MM.1S (cell line): ENCODE results near the gene PPFIA2.

Experiments used
- DNase-seq: peaks from one replicate; pipeline ENCODE4 v3.0.0-alpha.2; 2015
- H2AFZ ChIP-seq: fragments of 300-600 bp; sonication (generic); 2 replicates; pipeline ENCODE4 v1.6.0; 2016; ENCODE audit warnings: antibody characterized with exemption, low read length
- H3F3A ChIP-seq: fragments of 300-600 bp; sonication (generic); 2 replicates; pipeline ENCODE4 v1.6.1; 2016; ENCODE audit warnings: mild to moderate bottlenecking, antibody characterized with exemption, low read length, moderate library complexity, mixed read lengths; ENCODE audit not compliant: insufficient read depth
- H3K27ac ChIP-seq: fragments of 300-600 bp; sonication (generic); 2 replicates; pipeline ENCODE4 v1.5.1; 2016; ENCODE audit warnings: mild to moderate bottlenecking, low read length
- H3K27me3 ChIP-seq: fragments of 300-600 bp; sonication (generic); replicated peaks from 2 replicates; pipeline ENCODE4 v1.6.0; 2016; ENCODE audit warnings: low read length; ENCODE audit not compliant: insufficient read depth
- H3K36me3 ChIP-seq: fragments of 300-600 bp; sonication (generic); replicated peaks from 2 replicates; pipeline ENCODE4 v1.6.1; 2016; ENCODE audit warnings: mild to moderate bottlenecking, low read length, mixed read lengths; ENCODE audit not compliant: insufficient read depth
- H3K4me1 ChIP-seq: fragments of 300-600 bp; sonication (generic); 2 replicates; pipeline ENCODE4 v1.6.1; 2016; ENCODE audit warnings: low read length, mixed read lengths
- H3K4me2 ChIP-seq: fragments of 300-600 bp; sonication (generic); 2 replicates; pipeline ENCODE4 v1.6.0; 2016; ENCODE audit warnings: low read depth, low read length
- H3K4me3 ChIP-seq: fragments of 300-600 bp; sonication (generic); 2 replicates; pipeline ENCODE4 v1.5.1; 2016; ENCODE audit warnings: low read length, mixed read lengths
- H3K79me2 ChIP-seq: fragments of 300-600 bp; sonication (generic); 2 replicates; pipeline ENCODE4 v1.6.1; 2016; ENCODE audit warnings: mixed run types, low read length, mixed read lengths
- H3K9ac ChIP-seq: fragments of 300-600 bp; sonication (generic); 2 replicates; pipeline ENCODE4 v1.6.1; 2016; ENCODE audit warnings: low read length, mixed read lengths
- H3K9me2 ChIP-seq: fragments of 300-600 bp; sonication (generic); replicated peaks from 2 replicates; pipeline ENCODE4 v1.6.1; 2016; ENCODE audit warnings: mild to moderate bottlenecking, low read length, mixed read lengths; ENCODE audit not compliant: insufficient read depth
- H3K9me3 ChIP-seq: fragments of 300-600 bp; sonication (generic); replicated peaks from 2 replicates; pipeline ENCODE4 v1.6.1; 2016; ENCODE audit warnings: mild to moderate bottlenecking, low read length, mixed read lengths; ENCODE audit not compliant: insufficient read depth
- H4K20me1 ChIP-seq: fragments of 300-600 bp; sonication (generic); 2 replicates; pipeline ENCODE4 v1.6.1; 2016; ENCODE audit warnings: mild to moderate bottlenecking, low read length, moderate library complexity, mixed read lengths; ENCODE audit not compliant: insufficient read depth
- EZH2 ChIP-seq: fragments of 300-600 bp; sonication (generic); optimal IDR thresholded peaks from 2 replicates; pipeline ENCODE3; 2017; ENCODE audit warnings: low read depth, mild to moderate bottlenecking, antibody characterized with exemption, low read length, mixed read lengths
- EZH2phosphoT487 ChIP-seq: fragments of 300-600 bp; sonication (generic); IDR thresholded peaks from 2 replicates; pipeline ENCODE4 v1.6.1; 2018; ENCODE audit warnings: antibody characterized with exemption, low read length
- TF ChIP-seq, protein P1 (sequence below): fragments of 300-600 bp; sonication (generic); IDR thresholded peaks from 2 replicates; pipeline ENCODE4 v1.5.1; 2016; ENCODE audit warnings: antibody characterized with exemption, low read length, mixed read lengths

Gene PPFIA2

GRCh38 chr12:81403348-81403747 is 355.8 kb downstream of the PPFIA2 start:
- H3K9me2 ChIP-seq: no peaks in the 10 kb centered on the region
- no peaks in the 10 kb centered on the region for H3K79me2 ChIP-seq
- no peaks in the 10 kb centered on the region for H4K20me1 ChIP-seq
- H3K4me3 ChIP-seq: no peak overlapping the region
- H3K9me3 ChIP-seq: no peaks in the 10 kb centered on the region
- no peak overlapping the region for H3K4me2 ChIP-seq
- no peaks in the 10 kb centered on the region for H3K4me1 ChIP-seq
- H3K9ac ChIP-seq: no peak overlapping the region
- no peaks in the 10 kb centered on the region for H3K27me3 ChIP-seq
- no peaks in the 10 kb centered on the region for H3K36me3 ChIP-seq
- TF ChIP-seq, protein P1, sequence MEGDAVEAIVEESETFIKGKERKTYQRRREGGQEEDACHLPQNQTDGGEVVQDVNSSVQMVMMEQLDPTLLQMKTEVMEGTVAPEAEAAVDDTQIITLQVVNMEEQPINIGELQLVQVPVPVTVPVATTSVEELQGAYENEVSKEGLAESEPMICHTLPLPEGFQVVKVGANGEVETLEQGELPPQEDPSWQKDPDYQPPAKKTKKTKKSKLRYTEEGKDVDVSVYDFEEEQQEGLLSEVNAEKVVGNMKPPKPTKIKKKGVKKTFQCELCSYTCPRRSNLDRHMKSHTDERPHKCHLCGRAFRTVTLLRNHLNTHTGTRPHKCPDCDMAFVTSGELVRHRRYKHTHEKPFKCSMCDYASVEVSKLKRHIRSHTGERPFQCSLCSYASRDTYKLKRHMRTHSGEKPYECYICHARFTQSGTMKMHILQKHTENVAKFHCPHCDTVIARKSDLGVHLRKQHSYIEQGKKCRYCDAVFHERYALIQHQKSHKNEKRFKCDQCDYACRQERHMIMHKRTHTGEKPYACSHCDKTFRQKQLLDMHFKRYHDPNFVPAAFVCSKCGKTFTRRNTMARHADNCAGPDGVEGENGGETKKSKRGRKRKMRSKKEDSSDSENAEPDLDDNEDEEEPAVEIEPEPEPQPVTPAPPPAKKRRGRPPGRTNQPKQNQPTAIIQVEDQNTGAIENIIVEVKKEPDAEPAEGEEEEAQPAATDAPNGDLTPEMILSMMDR: no peak
- TF ChIP-seq EZH2 (no peak), EZH2phosphoT487 (no peak)
- no peak overlapping the region for H3K27ac ChIP-seq
- DNase-seq: no peak
- H2AFZ ChIP-seq: no peak overlapping the region
- no peaks in the 10 kb centered on the region for H3F3A ChIP-seq

- Histone ChIP-seq H3K9ac (no peak overlapping the region), H4K20me1 (no peaks in the 10 kb centered on the region), H3K4me2 (no peak overlapping the region), H3K4me1 (no peaks in the 10 kb centered on the region), H2AFZ (no peak overlapping the region), H3K4me3 (no peak overlapping the region), H3K36me3 (no peaks in the 10 kb centered on the region), H3F3A (no peaks in the 10 kb centered on the region), H3K9me3 (no peaks in the 10 kb centered on the region), H3K9me2 (no peaks in the 10 kb centered on the region), H3K79me2 (no peaks in the 10 kb centered on the region), H3K27me3 (no peaks in the 10 kb centered on the region), H3K27ac (no peak overlapping the region)
- DNase-seq: no peak
- TF ChIP-seq EZH2phosphoT487: no peak
- TF ChIP-seq EZH2: no peak
- TF ChIP-seq, protein P1: no peak
These were observed 357.9 kb downstream of the PPFIA2 start for GRCh38 chr12:81401241-81401640.

DNA sequence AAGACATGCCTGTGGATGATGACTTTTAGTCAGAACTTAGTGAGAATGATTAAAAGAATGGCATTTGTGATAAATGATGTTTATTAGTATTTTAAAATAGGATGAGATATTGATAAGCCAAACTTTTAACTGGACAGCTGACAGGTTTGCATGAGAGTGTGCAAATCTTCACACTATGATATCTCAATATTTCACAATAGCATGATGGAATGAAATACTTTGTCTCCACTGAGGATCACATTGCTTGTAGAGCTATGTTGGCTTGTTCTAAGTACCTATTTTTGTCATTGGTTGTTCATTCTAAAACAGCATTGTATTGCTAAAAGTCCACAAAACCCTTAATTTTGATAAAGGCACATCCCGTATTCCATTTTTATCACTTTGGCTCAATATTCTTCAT is 359.1 kb downstream of the PPFIA2 start:
- Histone ChIP-seq H3K4me1 (no peaks in the 10 kb centered on the region), H2AFZ (no peak overlapping the region), H3K4me2 (no peak overlapping the region), H3K9me2 (no peaks in the 10 kb centered on the region), H3K9ac (no peak overlapping the region), H3F3A (no peaks in the 10 kb centered on the region), H3K27ac (no peak overlapping the region), H3K9me3 (no peaks in the 10 kb centered on the region), H4K20me1 (no peaks in the 10 kb centered on the region), H3K79me2 (no peaks in the 10 kb centered on the region), H3K36me3 (no peaks in the 10 kb centered on the region), H3K27me3 (no peaks in the 10 kb centered on the region), H3K4me3 (no peak overlapping the region)
- TF ChIP-seq EZH2phosphoT487: no peak
- TF ChIP-seq EZH2: no peak
- TF ChIP-seq, protein P1: no peak
- DNase-seq: no peak
